HepG2 (cell line): ENCODE measurements around the gene RBM18. TPM values are rescaled to one million over a fixed set of nuclear protein-coding genes. Genes with fewer than 3 reads are reported as not detected.
A peak's percentile ranks its signal among the peaks of the same experiment; 100 is the strongest.

ENCODE experiments used
- ELF4 ChIP-seq: sonication (generic); formaldehyde crosslinking; IDR thresholded peaks from 2 replicates; pipeline ENCODE4 v1.5.0; 2020; ENCODE audit warnings: missing genetic modification reagents, mild to moderate bottlenecking, moderate library complexity, borderline replicate concordance
- GATAD1 ChIP-seq: IDR thresholded peaks from 2 replicates; pipeline ENCODE4 v1.6.1; 2016; ENCODE audit warnings: missing genetic modification reagents, missing compliant biosample characterization
- GLMP ChIP-seq: sonication (generic); formaldehyde crosslinking; IDR thresholded peaks from 2 replicates; pipeline ENCODE4 v1.9.0; 2021; ENCODE audit warnings: missing genetic modification reagents, mild to moderate bottlenecking, borderline replicate concordance
- HES4 ChIP-seq: sonication (generic); formaldehyde crosslinking; IDR thresholded peaks from 2 replicates; pipeline ENCODE4 v1.9.0; 2021; ENCODE audit warnings: mild to moderate bottlenecking, missing genetic modification reagents, borderline replicate concordance
- KDM2A ChIP-seq: sonication (generic); formaldehyde crosslinking; IDR thresholded peaks from 2 replicates; pipeline ENCODE4 v1.4.0; 2020; ENCODE audit warnings: low read depth, missing genetic modification reagents, borderline replicate concordance
- MAFG ChIP-seq: sonication (generic); formaldehyde crosslinking; IDR thresholded peaks from 2 replicates; pipeline ENCODE4 v1.5.1; 2020; ENCODE audit warnings: mild to moderate bottlenecking, missing genetic modification reagents
- MAFK ChIP-seq, 2 experiments: IDR thresholded peaks in 1 of 2; conservative IDR thresholded peaks in 1 of 2; 2 replicates each; pipeline ENCODE4 v1.6.1; 2011; ENCODE audit warnings: improper control_type of control experiment in 2 of 2, low read length in 2 of 2
- MTERF4 ChIP-seq: sonication (generic); formaldehyde crosslinking; IDR thresholded peaks from 2 replicates; pipeline ENCODE4 v1.8.0; 2023; ENCODE audit warnings: mild to moderate bottlenecking, missing genetic modification reagents
- NR2F6 ChIP-seq, 2 experiments: IDR thresholded peaks; 2 replicates each; pipeline ENCODE4 v1.6.1; 2016; ENCODE audit warnings: antibody characterized with exemption in 1 of 2, mild to moderate bottlenecking in 1 of 2
- RORA ChIP-seq: sonication (generic); formaldehyde crosslinking; IDR thresholded peaks from 2 replicates; pipeline ENCODE4 v1.5.0; 2020; ENCODE audit warnings: mild to moderate bottlenecking, missing genetic modification reagents, moderate library complexity
- TAF1 ChIP-seq: sonication (generic); formaldehyde crosslinking; IDR thresholded peaks from 2 replicates; pipeline ENCODE4 v1.4.0; 2020; ENCODE audit warnings: missing genetic modification reagents
- ZNF234 ChIP-seq: sonication (generic); formaldehyde crosslinking; conservative IDR thresholded peaks from 2 replicates; pipeline ENCODE4 v1.5.1; 2020; ENCODE audit warnings: mild to moderate bottlenecking, missing genetic modification reagents
- ZNF678 ChIP-seq: sonication (generic); formaldehyde crosslinking; IDR thresholded peaks from 2 replicates; pipeline ENCODE4 v1.4.0; 2020; ENCODE audit warnings: mild to moderate bottlenecking, missing genetic modification reagents
- ZNF713 ChIP-seq: sonication (generic); formaldehyde crosslinking; IDR thresholded peaks from 2 replicates; pipeline ENCODE4 v1.4.0; 2020; ENCODE audit warnings: mild to moderate bottlenecking, missing genetic modification reagents
- ZNF761 ChIP-seq: sonication (generic); formaldehyde crosslinking; conservative IDR thresholded peaks from 2 replicates; pipeline ENCODE4 v1.4.0; 2020; ENCODE audit warnings: mild to moderate bottlenecking, missing genetic modification reagents
- ZNF83 ChIP-seq: sonication (generic); formaldehyde crosslinking; IDR thresholded peaks from 2 replicates; pipeline ENCODE4 v1.4.0; 2020; ENCODE audit warnings: missing genetic modification reagents, mild to moderate bottlenecking, borderline replicate concordance
- polyA plus RNA-seq, 8 experiments: library from polyadenylated mRNA; depleted of rRNA in 3 of 8; stranded (reverse) in 7 of 8; unstranded in 1 of 8; fragments of >200 nt; fragmentation: Illumina TruSeq in 4 of 8; extraction: Trizol in 4 of 8; gene quantifications; 2 replicates each; pipeline versions ENCODE4 v1.2.1 to v1.2.3, GENCODE V29; 2011 to 2016; ENCODE audit warnings: low read depth in 4 of 8, missing spikeins in 1 of 8, mixed read lengths in 1 of 8; ENCODE audit not compliant: insufficient read depth in 1 of 8
- total RNA-seq, 5 experiments: library from RNA; depleted of rRNA; stranded (reverse); fragments of >200 nt; fragmentation: Illumina TruSeq; extraction: Trizol; gene quantifications; 2 replicates each; pipeline ENCODE4 v1.2.3, GENCODE V29; 2016; ENCODE audit warnings: low read depth in 1 of 5
- TF ChIP-seq, protein P1 (sequence below): sonication (generic); formaldehyde crosslinking; IDR thresholded peaks from 2 replicates; pipeline ENCODE4 v1.4.0; 2020; ENCODE audit warnings: mild to moderate bottlenecking, missing genetic modification reagents

Gene RBM18
- total and polyA plus RNA-seq, 2 of the 13 experiments (the other 11 are each of a cell fraction or from before 2014, with no cell fraction given): 12.6 to 16.6 TPM

DNA sequence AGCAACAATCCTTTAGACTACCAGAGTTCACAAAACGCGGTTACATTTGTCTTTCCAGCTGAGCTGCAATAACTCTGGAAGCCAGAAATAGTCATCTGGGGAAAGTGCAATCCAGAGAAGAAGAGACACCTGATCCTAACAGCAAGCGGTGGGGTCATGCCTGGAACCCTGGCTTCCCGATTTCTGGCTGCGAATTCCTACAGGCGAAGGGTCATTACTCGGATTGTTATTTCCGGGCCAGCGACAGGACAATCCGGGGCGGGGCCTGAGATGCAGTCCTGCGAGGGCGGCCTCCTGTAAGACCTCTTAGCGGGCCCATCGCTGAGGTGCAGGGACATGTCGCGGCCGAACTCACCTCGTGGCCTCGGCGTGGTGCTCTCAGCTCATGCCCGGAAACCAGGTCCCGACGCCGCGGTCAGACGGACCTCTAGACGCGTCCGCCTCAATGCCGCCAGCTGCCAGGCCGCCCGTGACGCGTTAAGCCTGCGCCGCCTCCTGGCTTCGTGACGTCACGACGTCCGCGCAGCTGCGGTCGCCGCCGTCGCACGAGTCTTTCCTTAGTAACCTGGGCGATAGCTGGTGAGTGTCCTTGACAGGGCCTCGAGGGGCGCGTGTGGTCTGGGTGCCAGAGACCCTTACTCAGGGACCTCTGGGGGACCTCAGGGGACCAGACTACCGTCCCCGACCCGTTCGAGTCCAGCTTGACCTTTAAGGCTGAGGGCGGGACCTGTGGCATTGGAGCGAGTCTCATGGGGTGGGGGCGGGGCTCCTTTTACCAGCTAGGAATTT lies at the start of gene RBM18, which contains the start of gene MRRF (continued):
- TF ChIP-seq, protein P1, sequence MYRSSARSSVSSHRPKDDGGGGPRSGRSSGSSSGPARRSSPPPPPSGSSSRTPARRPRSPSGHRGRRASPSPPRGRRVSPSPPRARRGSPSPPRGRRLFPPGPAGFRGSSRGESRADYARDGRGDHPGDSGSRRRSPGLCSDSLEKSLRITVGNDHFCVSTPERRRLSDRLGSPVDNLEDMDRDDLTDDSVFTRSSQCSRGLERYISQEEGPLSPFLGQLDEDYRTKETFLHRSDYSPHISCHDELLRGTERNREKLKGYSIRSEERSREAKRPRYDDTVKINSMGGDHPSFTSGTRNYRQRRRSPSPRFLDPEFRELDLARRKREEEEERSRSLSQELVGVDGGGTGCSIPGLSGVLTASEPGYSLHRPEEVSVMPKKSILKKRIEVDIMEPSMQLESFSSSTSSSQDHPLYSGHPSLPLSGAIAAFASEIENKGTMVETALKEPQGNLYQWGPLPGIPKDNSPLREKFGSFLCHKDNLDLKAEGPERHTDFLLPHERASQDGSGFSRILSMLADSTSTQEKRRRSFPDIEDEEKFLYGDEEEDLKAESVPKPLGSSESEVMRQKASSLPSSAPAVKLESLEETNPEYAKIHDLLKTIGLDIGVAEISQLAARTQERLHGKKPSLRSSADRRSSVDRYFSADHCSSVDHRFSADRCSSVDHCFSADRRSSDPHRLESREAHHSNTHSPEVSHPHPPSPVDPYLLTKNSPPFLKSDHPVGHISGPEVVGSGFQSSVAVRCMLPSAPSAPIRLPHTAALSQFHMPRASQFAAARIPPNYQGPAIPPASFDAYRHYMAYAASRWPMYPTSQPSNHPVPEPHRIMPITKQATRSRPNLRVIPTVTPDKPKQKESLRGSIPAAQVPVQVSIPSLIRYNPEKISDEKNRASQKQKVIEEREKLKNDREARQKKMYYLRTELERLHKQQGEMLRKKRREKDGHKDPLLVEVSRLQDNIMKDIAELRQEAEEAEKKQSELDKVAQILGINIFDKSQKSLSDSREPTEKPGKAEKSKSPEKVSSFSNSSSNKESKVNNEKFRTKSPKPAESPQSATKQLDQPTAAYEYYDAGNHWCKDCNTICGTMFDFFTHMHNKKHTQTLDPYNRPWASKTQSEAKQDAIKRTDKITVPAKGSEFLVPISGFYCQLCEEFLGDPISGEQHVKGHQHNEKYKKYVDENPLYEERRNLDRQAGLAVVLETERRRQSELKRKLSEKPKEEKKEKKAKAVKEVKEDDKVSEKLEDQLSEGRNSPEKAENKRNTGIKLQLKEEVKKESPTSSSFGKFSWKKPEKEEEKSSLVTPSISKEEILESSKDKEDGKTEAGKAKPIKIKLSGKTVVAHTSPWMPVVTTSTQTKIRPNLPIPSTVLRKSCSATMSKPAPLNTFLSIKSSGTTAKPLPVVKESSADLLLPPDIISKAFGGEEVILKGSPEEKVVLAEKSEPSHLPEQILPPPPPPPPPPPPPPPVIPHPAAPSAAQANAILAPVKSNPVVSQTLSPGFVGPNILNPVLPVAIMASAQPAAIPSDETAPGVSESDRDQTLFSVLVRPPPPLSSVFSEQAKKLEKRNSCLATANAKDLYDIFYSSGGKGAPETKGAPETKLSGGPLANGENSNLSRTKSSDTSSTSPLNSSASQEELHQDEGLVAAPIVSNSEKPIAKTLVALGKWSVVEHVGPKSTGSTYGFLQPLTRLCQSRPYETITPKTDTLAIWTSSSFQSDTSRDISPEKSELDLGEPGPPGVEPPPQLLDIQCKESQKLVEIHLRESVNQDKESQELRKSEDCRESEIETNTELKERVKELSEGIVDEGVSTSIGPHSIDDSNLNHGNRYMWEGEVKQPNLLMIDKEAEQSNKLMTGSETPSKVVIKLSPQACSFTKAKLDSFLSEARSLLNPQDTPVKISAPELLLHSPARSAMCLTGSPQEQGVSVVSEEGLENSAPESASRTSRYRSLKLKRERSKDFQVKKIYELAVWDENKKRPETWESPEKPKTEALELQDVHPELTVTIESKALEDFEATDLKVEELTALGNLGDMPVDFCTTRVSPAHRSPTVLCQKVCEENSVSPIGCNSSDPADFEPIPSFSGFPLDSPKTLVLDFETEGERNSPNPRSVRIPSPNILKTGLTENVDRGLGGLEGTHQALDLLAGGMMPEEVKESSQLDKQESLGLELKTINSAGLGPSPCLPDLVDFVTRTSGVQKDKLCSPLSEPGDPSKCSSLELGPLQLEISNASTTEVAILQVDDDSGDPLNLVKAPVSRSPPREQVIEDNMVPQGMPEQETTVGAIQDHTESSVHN (CRISPR knock-in tag): peak; percentile 92; the same call in 1 of the 2 replicates
- TF ChIP-seq GATAD1 (CRISPR knock-in tag) (peak; percentile 98), ELF4 (CRISPR knock-in tag) (peak; percentile 78), MAFK (conservative IDR thresholded peaks at IDR 0.05 in 1 of 2, IDR thresholded peaks at IDR 0.05 in 1 of 2; ENCODE audit: low read length in 2 of 2) (no peak), TAF1 (peak; percentile 88), ZNF761 (peak; percentile 98; the same call in 1 of the 2 replicates), ZNF678 (peak; percentile 97), MAFG (no peak), MTERF4 (CRISPR knock-in tag) (peak; percentile 99), RORA (CRISPR knock-in tag) (no peak), ZNF234 (CRISPR knock-in tag) (peak; percentile 30; the same call in 1 of the 2 replicates), ZNF713 (CRISPR knock-in tag) (no peak), NR2F6 (IDR thresholded peaks at IDR 0.05) (peak; percentile 14; the same call in 1 of the 2 replicates), NR2F6 (CRISPR knock-in tag; IDR thresholded peaks at IDR 0.05) (peak; percentile 64), GLMP (CRISPR knock-in tag) (no peak), KDM2A (CRISPR knock-in tag) (peak; percentile 93), HES4 (CRISPR knock-in tag) (peak; percentile 99), ZNF83 (peak; percentile 90)
